Activated CD4-positive, alpha-beta T cell treated with anti-CD3 and anti-CD28 coated beads, Interleukin-2, Interleukin-4, amounts not matched to agents 100 ng/mL and 50 ng/mL, durations not matched to agents 16 hours and 8 hours (primary cell): ENCODE results near the gene CX3CR1.
"Not testable (repeated sequence)": the region's sequence is repeated elsewhere in the genome, so short reads cannot be mapped to it uniquely, and the experiment has no call there.

Source experiments
- DNase-seq: peaks from one replicate; pipeline ENCODE4 v3.0.0-alpha.2; 2020; ENCODE audit warnings: low spot score

Gene CX3CR1

DNA sequence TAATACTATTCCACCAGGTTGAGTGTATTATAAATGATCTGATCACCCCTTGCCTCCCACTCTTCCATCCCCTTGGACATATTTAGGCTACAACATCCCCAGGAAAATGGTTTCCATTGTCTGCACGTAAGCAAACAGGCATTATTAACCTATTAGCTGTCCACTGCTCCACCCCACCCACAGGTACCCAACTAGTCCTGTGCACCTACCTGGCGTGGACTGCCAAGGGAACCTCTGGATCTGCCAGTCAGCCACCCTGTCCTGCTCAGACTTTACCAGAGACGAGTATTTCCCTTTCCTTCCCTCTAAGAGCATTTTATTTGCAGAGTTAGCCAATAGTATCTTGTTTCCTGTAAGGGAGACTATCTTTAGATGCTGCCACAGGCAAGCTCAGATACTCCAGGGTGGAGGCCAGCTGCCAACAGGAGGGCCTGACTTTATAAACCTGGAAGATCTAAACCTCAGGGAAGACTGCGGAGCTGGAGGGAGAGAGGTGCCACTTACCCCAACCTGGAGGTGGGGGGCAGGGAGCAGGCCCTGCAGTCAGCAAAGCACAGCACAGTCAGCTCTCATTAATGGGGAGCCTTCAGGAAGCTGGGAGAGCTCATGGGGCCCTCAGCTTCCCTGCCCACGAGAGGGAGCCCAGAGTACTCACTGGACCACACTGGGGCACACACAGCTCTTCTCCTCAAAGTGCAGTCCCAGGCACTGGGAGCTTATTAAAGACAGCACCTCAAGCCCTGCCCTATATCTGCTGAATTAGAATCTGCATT lies at the start of gene CX3CR1:
TSS of gene CX3CR1 (minus strand) at position 292 of the 773 bp plus-strand sequence. CDS start 13,527 bp downstream, outside the sequence.
- DNase-seq: no peak

GRCh38 chr3:39329493-39329892 lies 49.7 kb upstream of the CX3CR1 start, which contains the start of gene CCR8:
Gene CCR8 (plus strand): TSS chr3:39329709. CDS start chr3:39332332, 2,623 bp downstream.
- DNase-seq: no peak

GRCh38 chr3:39327746-39328349 lies 48.0 kb upstream of the CX3CR1 start:
- DNase-seq: peak; percentile 67

DNA sequence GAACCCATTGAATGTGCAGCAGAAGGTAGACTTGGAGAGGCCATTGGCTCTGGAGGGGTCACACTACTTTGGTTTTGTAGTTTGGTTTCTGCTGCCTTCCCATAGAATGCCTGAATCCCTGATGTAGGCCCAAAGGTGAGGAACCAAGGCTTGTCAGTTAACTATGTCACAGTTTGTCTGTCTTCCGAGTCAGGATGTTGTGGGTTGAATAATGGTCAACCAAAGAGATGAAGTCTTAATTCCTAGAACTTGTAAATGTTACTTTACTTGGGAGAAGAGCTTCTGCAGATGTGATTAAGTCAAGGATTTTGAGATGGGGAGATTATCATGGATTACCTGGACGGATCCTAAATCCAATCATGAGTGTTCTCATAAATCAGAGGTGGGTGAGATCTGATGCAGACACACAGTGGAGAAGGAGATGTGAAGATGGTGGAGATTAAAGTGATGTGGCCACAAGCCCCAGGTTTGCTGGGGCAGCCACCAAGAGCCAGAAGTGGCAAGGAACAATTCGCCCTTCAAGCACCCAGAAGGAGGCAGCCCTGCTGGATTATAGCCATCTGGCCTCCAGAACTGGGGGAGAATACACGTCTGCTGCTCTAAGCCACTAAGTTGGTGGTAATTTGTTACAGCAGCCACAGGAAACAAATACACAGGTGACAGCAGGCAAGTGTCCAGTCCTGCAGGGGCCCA lies 47.4 kb upstream of the CX3CR1 start:
- no peak for DNase-seq

GRCh38 chr3:39325236-39325635 lies 45.4 kb upstream of the CX3CR1 start:
- peak; percentile 70 for DNase-seq

GRCh38 chr3:39323494-39323893 lies 43.7 kb upstream of the CX3CR1 start:
- DNase-seq: no peak

DNA sequence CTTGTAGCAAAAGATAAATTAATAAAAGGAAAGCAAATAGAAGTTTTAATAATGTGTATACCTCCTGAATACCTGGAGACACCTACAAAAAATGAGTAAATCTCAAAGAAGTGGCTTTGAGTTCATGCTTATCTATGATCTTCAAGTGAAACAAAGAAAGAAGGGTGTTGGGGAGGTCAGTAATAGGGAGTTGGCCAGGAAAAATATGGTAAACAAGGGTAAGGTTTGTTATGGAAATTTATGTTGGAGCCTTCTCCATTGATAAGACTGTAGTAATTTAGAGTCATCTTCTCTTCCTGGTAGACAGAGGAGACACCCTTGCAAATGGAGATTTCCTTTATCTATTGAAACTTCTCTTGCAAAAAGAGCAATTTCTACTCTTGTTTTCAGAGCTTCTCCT lies 43.1 kb upstream of the CX3CR1 start:
- DNase-seq: no peak

- not testable (repeated sequence) for DNase-seq
Measured at GRCh38 chr3:39322209-39322715, 42.4 kb upstream of the CX3CR1 start.

DNA sequence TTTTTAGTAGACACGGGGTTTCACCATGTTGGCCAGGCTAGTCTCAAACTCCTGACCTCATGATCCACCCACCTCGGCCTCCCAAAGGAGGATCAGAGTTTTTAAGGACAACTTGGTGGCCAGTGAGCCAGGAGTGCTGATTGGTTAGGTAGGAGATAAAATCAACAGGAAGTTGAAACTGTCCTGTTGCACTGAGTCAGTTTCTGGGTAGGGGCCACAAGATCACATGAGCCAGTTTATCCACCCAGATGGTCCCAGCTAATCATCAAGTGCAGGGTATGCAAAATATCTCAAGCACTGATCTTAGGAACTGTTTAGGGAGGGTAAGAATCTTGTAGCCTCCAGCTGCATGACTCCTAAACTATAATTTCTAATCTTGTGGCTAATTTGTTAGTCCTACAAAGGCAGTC lies 41.7 kb upstream of the CX3CR1 start:
- DNase-seq: peak; percentile 49

DNA sequence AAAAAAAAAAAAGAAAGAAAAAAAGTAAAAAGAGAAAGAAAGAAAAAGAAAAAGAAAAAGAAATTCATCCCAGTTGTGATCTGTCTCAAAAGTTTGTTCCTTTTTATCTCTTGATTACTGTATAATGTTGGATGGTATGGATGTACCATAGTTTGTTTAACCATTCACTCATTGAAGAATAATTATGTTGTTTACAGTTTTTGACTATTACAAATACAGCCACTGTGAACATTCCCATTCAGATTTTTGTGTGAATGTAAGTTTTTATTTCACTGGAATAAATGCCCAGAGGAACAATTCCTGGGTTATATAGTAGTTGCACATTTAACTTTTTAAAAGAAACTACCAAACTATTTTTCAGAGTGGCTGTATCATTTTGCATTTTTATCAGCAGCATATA lies 39.4 kb upstream of the CX3CR1 start:
- DNase-seq: no peak

DNA sequence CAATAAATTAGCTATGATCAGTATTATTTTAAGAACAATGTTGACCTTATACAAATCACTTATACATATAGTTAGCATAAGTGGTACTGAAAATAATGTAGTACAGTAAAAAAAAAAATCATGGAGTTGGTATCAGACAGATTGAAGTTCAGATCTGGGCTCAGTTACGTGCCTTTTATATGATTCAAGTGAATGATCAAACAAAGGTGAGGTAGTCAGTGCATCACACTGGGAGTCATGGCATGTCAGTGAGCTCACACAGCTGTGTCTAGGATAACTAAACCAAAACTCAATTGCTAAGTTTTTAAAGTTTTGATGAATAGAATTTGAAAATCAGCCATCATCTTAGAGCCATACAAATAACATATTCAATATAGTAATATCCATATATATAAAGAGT lies 38.5 kb upstream of the CX3CR1 start:
- no peak for DNase-seq

DNA sequence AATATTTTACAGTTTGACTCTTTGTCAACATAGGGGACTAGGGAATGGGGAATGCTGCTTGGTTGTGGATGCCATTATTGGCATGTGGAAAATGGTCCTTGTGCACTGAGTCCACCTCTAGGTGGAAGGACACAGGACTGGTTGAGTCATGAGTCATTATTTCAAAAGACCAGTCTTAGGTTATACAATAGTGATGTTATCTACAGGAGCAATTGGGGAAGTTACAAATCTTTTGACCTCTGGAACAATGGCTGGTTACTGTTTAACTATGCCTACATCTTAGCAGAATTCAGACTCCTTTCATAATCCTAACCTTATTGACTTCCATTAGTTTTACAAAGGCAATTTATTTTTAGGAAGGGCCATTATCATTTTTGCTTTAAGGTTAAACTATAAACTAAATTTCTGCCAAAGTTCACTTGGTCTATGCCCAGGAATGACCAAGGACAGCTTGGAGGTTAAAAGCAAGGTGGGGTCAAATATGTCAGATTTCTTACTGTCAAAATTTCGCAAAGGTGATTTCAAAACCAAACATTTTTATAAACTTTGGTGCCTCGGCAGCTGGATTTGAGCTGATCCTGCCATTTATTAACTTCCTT lies 37.8 kb upstream of the CX3CR1 start:
- no peak for DNase-seq

GRCh38 chr3:39315420-39315819 lies 35.6 kb upstream of the CX3CR1 start:
- peak; percentile 55 for DNase-seq

DNA sequence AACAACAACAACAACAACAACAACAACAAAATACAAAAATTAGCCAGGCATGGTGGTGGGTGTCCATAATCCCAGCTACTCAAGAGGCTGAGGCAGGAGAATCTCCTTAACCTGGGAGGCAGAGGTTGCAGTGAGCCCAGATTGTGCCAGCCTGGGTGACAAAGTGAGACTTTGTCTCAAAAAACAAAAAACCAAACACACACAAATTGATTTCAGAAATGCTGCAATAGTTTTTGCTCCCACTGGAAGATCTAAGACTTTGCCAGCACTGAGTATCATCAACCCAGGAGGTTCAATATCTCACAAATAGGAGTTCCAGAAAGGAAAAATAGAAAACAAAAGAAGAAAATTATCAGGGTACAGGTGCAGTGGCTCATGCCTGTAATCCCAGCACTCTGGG lies 33.5 kb upstream of the CX3CR1 start:
- DNase-seq: no peak

- no peak for DNase-seq
Measured at GRCh38 chr3:39302178-39302577, 22.3 kb upstream of the CX3CR1 start.

DNA sequence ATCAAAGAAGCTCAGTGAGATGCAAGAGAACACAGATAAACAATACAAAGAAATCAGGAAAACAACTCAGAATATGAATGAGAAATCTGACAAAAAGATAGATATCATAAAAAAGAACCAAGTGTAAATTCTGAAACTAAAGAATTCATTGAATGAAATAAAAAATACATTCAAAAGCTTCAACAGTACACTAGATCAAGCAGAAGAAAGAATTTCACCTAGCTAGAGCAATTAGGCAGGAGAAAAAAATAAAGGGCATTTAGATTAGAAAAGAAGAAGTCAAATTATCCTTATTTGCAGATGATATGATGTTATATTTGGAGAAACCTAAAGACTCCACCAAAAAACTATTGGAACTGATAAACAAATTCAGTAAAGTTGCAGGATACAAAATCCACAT lies 19.4 kb upstream of the CX3CR1 start:
- no peak for DNase-seq

DNA sequence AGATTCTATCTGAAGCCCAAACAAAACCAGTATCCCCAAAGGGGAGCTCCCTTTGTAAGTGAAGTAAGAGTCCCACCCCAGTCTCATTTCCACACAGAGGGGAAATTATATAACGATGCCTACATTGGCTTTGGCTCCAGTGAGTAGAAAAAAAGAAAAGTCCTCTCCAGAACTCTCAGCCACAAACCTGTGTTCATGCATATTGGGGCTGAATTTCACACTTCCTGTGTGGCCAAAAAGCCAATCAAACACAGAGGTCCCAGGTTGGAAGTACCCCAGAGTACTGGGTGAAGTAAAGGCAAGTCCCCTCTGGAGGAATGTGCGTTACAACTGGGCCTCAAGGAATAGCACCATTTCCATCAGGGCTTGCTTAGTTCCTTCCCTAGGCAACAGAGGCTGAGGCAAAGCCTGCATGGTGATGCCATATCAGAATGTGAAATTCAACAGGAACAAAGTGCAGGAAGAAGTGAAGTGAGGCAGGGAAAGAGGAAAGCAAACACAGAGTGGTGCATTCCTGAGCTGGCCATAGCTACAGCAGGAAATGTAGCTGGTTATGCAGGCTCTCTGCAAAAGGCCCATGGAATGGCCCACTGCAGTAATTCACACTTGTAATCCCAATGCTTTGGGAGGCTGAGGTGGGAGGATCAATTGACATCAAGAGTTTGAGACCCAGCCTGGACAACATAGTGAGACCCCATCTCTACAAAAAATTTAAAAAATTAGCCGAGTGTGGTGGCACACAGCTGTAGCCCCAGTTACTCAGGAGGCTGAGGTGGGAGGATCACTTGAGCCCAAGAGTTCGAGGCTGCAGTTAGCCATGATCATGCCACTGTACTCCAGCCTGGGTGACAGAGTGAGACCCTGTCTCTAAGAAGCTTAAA lies 16.6 kb upstream of the CX3CR1 start:
- no peak for DNase-seq

DNA sequence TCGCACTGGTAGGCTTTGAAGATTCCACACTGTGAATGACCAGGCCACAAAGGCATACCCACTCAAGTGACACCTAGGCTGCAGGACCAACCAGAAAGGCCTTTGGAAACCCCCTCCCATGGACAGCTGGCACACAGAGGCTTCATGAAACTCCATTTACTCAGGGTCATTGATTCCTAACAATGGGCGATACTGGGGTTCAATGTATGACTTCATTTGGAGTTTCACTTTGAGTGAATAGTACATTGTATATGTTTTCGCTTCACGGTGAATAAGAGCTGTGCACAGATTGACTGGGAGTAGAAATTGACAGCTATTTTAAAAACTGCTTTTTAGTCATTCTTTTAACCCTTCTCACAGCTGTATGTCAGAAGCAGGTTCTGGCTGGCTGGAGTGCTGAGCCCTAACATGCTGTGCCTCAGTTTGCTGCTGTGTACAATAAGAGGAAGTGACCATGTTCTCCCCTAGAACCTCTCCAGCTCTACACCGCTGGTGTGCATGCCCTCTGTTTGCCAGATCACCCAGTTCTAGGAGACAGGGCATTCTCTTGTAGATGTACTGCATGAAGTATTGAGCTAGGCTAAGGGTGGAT lies 15.4 kb upstream of the CX3CR1 start:
- peak; percentile 67 for DNase-seq

DNA sequence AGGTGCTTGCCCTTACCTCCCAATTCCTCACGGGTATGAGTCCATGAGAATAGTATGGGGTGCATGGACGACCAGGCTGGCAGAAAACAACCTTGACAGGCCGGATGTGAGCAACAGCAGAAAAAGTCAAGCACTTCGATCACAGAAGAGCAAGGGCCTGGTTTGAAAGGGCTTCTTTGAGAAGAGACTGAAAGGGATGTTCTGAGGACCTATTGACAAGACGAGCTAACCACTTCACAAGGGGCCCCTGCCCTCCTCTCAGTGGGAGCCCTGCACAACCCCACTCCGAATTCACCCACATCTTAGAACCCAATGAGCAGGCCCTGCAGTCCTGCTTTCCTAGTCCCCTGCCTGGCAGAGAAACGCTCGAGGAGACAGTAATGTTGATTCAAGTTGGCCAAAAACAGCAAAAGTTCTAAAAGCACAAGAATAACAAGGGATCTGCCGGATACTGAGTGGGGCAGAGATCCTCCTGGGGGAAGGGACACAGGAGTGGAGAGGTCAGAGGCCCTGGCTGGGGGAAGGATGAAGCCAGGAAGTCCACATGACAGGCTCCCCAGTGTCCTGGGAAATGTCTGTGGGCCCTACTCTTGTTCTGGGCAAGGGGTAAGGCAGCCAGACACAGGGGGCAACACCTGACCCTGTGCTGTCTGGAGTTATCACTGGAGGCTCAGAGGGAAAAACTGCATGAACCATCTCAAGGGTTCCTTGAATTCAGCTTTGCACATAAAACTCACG lies 14.8 kb upstream of the CX3CR1 start:
- no peak for DNase-seq

GRCh38 chr3:39292961-39293360 lies 13.1 kb upstream of the CX3CR1 start:
- no peak for DNase-seq
